Bone marrow (tissue), 2 donors: ENCODE measurements around the gene RFTN1.

Experiments used
- DNase-seq, 2 donors: peaks; one replicate each; lab custom pipeline; 2025; lab: John Stamatoyannopoulos, UW

RFTN1 gene

GRCh38 chr3:16486201-16486600, 27.3 kb downstream of the RFTN1 start:
- no peak for DNase-seq

GRCh38 chr3:16485395-16485992, 28.0 kb downstream of the RFTN1 start:
- no peak for DNase-seq

GRCh38 chr3:16484984-16485383, 28.5 kb downstream of the RFTN1 start:
- no peak for DNase-seq

GRCh38 chr3:16484216-16484615, 29.3 kb downstream of the RFTN1 start:
- no peak for DNase-seq

- DNase-seq, result no peak
These were observed 30.5 kb downstream of the RFTN1 start for GRCh38 chr3:16482770-16483531.

- DNase-seq, result no peak
These were observed 31.2 kb downstream of the RFTN1 start for GRCh38 chr3:16482194-16482769.

GRCh38 chr3:16481546-16481897, 32.0 kb downstream of the RFTN1 start:
- DNase-seq, result no peak

- DNase-seq, result peak in 1 of 2 donors; percentile 86
These were observed 32.5 kb downstream of the RFTN1 start for GRCh38 chr3:16480861-16481545.

GRCh38 chr3:16478516-16478915, 35.0 kb downstream of the RFTN1 start:
- DNase-seq, result no peak

- no peak for DNase-seq
These were observed 36.0 kb downstream of the RFTN1 start for GRCh38 chr3:16477521-16477920.

GRCh38 chr3:16477056-16477455, 36.4 kb downstream of the RFTN1 start:
- no peak for DNase-seq

GRCh38 chr3:16476636-16477035, 36.9 kb downstream of the RFTN1 start:
- no peak for DNase-seq

- no peak for DNase-seq
These were observed 37.7 kb downstream of the RFTN1 start for GRCh38 chr3:16475766-16476165.

- DNase-seq, result no peak
These were observed 38.6 kb downstream of the RFTN1 start for GRCh38 chr3:16474920-16475319.

- DNase-seq, result no peak
These were observed 39.3 kb downstream of the RFTN1 start for GRCh38 chr3:16474216-16474615.

- no peak for DNase-seq
These were observed 40.9 kb downstream of the RFTN1 start for GRCh38 chr3:16472593-16472992.

GRCh38 chr3:16471897-16472296, 41.6 kb downstream of the RFTN1 start:
- DNase-seq, result no peak

GRCh38 chr3:16470590-16470989, 42.9 kb downstream of the RFTN1 start:
- no peak for DNase-seq

GRCh38 chr3:16468336-16469098, 45.0 kb downstream of the RFTN1 start:
- no peak for DNase-seq

GRCh38 chr3:16468002-16468335, 45.5 kb downstream of the RFTN1 start:
- no peak for DNase-seq

GRCh38 chr3:16467393-16467792, 46.1 kb downstream of the RFTN1 start:
- no peak for DNase-seq

GRCh38 chr3:16466822-16467221, 46.7 kb downstream of the RFTN1 start:
- no peak for DNase-seq
